ENCODE measurements around the gene MAP3K12.
"Not testable (repeated sequence)": the region's sequence is repeated elsewhere in the genome, so short reads cannot be mapped to it uniquely, and the experiment has no call there.

MAP3K12 gene

GRCh38 chr12:53492830-53493609 is 6.2 kb downstream of the MAP3K12 start:
- in situ Hi-C loops (cut with MboI; ENCODE audit: low sequenced_read_pairs) = no loop called here

DNA sequence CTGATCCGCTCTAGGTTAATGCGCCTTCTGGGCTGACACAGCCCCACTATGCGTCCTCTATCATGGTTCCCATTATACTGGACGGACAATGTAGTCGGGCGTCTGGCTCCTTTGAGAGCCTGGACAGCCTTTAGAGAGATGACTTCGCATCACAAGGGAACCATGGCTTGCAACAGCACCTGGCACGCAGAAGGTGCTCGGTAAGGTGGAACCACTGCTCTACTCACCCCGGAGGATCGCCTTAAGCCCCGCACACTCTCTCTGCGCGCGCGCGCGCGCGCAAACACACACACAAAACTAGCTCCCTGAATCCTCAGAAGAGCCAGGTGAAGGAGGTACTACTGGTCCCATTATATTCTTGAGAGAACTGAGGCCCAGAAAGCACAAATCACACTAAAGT is 7.1 kb downstream of the MAP3K12 start:
- in situ Hi-C loops (cut with MboI; ENCODE audit: low sequenced_read_pairs) = no loop called here

DNA sequence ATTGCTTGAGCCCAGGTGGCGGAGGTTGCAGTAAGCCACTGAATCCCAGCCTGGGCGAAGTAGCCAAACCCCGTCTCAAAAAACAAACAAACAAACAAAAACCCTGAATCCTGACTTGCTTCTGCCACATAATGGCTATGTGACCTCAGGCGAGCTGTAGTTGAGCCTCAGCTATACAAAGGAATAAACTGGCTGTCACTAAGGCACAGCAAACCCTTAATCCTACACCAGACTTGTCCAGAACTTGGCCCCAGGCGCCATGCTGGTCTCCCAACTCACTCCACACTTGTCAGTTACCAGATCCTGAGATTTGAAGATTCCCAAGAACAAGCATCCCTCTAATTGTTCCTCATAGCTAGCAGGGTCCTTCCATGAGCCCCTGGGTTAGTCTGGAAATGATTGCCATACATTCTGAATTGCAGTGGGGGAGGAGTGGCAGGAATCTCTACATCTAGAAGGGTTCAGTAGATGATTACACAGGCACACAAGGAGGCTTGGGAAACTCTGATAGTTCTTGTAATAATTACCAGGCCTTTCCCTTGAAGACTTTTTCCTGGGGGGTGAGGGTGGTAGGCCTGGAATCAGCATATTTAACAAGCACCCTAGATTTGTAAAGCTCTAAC is 9.9 kb downstream of the MAP3K12 start:
- in situ Hi-C loops (cut with MboI; ENCODE audit: low sequenced_read_pairs) = no loop called here

DNA sequence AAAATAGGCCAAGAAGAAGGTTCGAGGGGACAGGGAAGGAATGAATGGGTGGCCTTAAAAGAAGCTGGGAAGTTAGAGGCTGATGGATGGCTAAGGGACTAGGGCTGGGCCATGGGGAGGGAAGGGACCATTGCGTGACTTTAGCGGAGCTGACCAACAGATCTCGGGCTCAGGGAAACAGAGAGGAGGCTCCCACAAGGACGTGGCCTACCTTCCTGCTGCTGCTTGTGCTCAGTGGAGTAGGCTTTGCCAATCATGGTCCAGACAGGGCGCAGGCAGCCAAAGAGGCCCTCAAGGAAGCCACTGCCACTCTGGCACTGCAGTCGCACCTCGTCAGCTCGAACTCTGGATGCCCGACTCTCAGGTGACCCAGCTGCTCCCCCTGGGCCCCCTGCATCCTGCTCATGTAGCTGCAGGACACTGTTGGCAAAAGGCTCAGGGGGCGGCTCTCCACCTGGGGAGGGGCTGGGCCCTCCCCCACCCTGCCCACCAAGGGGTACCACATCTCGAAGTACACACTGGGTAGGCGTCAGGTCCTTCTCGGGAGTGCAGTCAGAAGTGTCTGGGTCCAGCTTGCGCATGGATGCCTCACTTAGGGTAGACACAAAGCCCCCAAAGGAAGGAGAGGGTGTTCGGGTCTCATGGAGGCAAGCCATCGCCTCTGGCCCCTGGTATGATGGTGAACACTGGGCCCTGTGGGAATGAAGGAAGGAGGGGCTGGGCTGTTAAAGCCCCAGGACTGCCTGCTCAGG is 12.3 kb downstream of the MAP3K12 start:
- in situ Hi-C loops (cut with MboI; ENCODE audit: low sequenced_read_pairs) = no loop called here

- in situ Hi-C loops (cut with MboI; ENCODE audit: low sequenced_read_pairs) = no loop called here
Measured at GRCh38 chr12:53485955-53486735, 13.1 kb downstream of the MAP3K12 start.

DNA sequence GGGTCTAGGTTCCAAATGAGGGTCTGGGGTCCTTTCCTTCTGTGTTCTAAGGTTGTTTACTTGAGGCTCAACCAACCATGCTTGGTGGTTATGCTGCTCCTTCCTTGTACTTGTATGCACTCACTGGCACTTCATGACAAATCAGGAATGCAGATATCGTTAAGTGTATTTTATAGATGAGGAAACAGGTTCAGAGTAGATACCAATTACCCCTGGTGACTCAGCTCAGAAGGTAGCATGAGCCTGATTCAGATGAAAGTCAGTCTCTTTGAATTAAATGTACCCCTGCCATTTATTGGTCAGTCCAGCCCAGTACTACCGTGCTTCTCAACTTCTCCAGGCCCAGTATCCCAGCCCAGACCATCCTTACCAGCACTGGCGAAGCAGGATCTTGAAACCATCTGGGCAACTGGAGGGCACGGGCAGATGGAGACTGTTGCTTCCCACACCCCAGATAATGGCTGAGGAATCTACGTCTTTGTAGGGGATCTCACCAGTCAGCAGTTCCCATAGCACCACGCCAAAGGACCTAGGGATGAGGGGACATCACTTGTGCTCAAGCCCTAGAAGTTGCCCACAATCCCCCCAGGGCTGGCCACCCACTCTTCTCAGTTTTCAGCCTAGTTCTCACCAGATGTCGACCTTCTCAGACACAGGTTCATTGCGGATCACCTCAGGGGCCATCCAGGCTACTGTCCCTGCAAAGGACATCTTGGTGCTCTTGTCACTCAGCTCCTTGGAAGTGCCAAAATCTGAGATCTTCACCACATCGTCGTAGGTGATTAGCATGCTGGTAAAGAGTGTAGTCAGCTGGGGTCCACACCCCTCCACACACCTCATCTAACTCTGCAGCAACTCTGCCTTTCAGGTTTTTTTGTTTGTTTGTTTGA is 14.3 kb downstream of the MAP3K12 start:
- in situ Hi-C loops (cut with MboI; ENCODE audit: low sequenced_read_pairs) = no loop called here

- in situ Hi-C loops (cut with MboI; ENCODE audit: low sequenced_read_pairs) = no loop called here
Measured at GRCh38 chr12:53483979-53484377, 15.3 kb downstream of the MAP3K12 start.

- in situ Hi-C loops (cut with MboI; ENCODE audit: low sequenced_read_pairs) = no loop called here
Measured at GRCh38 chr12:53483225-53483978, 15.9 kb downstream of the MAP3K12 start.

GRCh38 chr12:53482626-53483168 is 16.6 kb downstream of the MAP3K12 start:
- in situ Hi-C loops (cut with MboI; ENCODE audit: low sequenced_read_pairs) = no loop called here

GRCh38 chr12:53481939-53482586 is 17.2 kb downstream of the MAP3K12 start:
- in situ Hi-C loops (cut with MboI; ENCODE audit: low sequenced_read_pairs) = no loop called here

DNA sequence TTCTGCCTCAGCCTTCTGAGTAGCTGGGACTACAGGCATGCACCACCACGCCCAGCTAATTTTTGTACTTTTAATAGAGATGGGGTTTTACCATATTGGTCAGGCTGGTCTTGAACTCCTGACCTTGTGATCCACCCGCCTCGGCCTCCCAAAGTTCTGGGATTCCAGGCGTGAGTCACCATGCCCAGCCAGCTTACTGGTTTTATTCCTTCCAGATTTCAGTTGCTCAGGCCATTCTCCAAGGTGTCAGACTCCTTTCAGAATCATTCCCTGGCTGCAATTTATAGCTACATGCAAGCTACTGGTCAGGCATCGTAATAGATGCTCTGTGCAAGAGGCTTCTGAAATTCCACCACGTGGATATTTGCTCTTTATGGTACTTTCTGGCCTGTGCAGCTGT is 17.8 kb downstream of the MAP3K12 start:
- in situ Hi-C loops (cut with MboI; ENCODE audit: low sequenced_read_pairs) = not testable (repeated sequence)

GRCh38 chr12:53480491-53481442 is 18.5 kb downstream of the MAP3K12 start:
- in situ Hi-C loops (cut with MboI; ENCODE audit: low sequenced_read_pairs) = no loop called here

DNA sequence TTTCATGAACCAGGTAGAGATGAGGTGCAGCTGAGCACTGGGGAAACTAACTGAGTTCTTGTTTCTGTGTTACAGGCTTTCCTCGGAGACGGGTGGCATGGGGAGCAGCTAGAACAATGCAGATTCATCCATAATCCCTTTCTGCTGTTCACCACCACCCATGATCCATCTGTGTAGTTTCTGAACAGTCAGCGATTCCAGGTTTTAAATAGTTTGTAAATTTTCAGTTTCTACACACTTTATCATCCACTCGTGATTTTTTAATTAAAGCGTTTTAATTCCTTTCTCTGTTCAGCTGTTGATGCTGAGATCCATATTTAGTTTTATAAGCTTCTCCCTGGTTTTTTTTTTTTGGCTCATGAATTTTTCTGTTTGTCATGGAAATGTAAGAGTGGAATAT is 19.9 kb downstream of the MAP3K12 start:
- in situ Hi-C loops (cut with MboI; ENCODE audit: low sequenced_read_pairs) = no loop called here

DNA sequence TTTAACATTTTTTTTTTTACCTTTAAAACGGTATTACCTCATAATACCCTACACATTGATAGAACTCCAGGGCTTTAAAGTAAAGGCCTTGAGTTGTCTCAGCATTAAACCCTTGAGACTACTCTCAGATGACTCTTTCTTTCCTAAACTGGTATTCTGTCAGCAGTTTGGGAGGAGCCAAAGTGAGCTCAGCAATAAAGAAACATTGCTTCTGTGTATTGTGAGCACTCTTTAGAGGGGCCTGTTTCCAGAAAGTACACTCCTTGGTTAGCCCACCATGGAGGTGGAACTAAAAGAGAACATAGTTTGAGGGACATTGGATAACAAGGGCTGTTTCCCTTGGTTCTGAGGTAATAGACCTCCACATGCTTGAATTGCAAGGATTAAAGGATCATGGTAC is 20.4 kb downstream of the MAP3K12 start:
- in situ Hi-C loops (cut with MboI; ENCODE audit: low sequenced_read_pairs) = no loop called here

DNA sequence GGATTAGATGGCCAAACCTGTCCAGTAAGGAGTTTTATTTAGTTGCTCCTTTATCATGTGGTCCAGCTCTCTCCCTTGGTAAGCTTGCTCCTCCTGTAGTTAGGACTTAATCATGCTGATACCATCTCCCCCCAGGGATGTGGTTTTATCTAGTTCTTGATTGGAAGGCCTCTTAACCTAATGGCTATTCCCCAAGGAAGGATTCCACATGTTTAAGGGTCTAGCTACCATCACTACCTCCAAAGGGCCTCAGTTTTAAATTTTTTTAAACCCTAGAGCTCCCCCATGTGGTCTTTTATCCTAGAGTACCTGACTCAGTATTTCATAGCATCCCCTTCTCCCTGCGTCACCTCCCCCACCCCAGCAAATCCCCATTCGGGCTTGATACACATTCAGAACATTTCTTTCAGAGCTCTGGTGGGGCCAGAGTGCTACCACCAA is 22.5 kb downstream of the MAP3K12 start:
- in situ Hi-C loops (cut with MboI; ENCODE audit: low sequenced_read_pairs) = no loop called here

GRCh38 chr12:53474819-53475218 is 24.4 kb downstream of the MAP3K12 start:
- in situ Hi-C loops (cut with MboI; ENCODE audit: low sequenced_read_pairs) = no loop called here

DNA sequence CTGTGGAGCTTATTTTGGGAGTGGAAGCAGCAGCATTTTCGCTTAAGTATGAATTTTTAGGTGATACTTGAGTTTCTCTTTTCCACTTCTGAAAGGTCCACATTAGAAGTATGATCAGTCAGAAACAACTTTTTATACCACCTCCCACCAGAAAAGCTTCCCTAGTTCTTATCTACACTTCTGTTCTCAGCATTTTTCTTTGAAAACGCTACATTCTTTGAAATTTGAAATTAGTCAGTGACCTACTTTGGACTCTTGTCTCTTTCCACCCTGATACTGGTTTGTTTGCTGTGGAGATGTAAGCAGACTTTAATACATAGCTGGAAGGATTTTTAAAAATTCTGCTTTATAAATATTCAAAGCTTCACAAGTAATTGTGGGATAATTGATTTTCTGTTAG is 25.2 kb downstream of the MAP3K12 start:
- in situ Hi-C loops (cut with MboI; ENCODE audit: low sequenced_read_pairs) = no loop called here
